ENCODE results near the gene NLRP6.
"Not testable (repeated sequence)": the region's sequence is repeated elsewhere in the genome, so short reads cannot be mapped to it uniquely, and the experiment has no call there.

NLRP6 gene

GRCh38 chr11:325796-326591 is 47.8 kb downstream of the NLRP6 start:
- ATAC-seq (peak; percentile 10), DNase-seq (no peak)

GRCh38 chr11:326592-326841 is 48.3 kb downstream of the NLRP6 start:
- DNase-seq (no peak), ATAC-seq (peak; percentile 0)

DNA sequence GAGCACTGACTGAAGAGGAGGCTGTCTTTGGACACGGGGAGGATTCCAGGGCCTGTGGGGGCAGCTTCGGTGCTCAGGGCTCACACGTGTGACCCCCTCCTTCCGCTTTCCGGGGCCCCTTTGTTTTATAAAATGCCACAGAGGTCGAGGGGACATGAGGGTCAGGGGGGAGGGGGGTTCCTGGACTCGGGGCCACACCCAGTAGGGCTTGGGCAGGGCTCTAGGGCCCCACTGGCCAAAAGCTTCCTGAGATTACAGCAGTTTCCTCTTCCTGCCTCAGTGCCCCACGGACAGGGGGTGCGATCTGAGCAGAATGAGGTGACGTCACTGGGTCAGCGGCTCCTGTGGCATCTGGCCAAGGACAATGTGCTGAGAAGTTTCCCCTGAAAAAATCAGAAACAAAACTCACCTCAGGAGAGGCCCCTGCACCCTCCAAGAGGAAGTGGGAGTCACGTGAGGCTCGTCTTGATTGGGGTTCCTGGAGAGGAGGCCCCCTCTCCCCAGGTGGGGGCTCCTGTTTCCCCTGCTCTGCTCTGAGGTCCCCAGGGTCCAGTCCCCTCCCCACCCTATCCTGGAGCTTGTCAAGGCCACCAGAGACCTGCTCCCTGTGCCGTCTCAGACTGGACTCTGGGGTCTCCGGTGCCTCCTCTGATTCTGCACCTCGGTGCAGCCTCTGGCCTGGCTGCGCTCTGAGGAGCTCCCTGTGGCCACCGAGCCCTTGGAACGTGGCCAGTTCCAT is 48.8 kb downstream of the NLRP6 start:
- DNase-seq = peak; percentile 82
- peak; percentile 63 for ATAC-seq

GRCh38 chr11:327581-327923 is 49.3 kb downstream of the NLRP6 start:
- ATAC-seq (no peak), DNase-seq (no peak)

DNA sequence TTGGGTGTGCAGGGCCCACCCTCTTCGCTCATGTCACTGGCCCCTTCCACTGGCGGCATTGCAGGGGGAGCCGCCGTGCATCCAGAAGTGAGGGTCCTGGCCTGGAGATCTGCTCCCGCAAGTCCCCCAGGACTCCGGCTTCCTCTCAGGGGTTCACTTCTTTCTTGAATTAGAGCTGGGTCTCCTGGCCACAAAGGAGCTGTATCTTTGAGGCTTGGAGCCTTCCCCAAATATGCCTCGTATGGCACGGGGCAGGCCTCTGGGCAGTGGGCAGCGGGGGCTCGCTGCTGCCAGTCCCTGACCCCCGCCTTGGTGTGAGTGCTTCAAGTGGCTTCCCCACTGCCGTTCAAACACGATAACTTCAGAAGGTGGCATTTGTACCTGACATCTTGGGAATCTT is 49.8 kb downstream of the NLRP6 start:
- no peak for DNase-seq
- no peak for ATAC-seq

DNA sequence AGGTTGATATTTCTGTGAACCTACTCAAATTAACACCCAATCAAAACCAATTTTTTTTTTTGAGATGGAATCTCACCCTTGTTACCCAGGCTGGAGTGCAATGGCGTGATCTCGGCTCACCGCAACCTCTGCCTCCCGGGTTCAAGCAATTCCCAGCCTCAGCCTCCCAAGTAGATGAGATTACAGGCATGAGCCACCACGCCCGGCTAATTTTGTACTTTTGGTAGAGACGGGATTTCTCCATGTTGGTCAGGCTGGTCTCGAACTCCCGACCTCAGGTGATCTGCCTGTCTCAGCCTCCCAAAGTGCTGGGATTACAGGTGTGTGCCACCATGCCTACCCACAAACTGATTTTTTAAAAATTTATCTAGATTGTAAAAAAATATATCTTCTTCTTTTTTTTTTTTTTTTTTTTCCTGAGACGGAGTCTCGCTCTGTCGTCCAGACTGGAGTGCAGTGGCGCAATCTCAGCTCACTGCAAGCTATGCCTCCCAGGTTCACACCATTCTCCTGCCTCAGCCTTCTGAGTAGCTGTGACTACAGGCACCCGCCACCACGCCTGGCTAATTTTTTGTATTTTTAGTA is 50.4 kb downstream of the NLRP6 start:
- not testable (repeated sequence) for ATAC-seq, DNase-seq

DNA sequence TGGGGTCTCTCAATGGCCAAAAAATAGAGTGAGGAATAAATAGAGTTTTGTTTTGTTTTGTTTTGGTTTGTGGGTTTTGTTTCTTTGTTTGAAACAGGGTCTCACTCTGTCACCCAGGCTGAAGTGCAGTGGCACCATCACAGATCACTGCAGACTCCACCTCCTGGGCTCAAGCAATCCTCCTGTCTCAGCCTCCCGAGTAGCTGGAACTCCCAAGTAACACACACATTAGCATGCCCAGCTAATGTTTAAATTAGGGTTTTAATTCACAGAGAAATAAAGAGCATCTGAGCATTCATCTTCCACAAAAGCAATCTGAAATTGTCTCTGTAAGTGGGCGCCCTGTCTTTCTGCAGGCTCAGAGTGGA is 51.7 kb downstream of the NLRP6 start:
- no peak for DNase-seq
- ATAC-seq = no peak

DNA sequence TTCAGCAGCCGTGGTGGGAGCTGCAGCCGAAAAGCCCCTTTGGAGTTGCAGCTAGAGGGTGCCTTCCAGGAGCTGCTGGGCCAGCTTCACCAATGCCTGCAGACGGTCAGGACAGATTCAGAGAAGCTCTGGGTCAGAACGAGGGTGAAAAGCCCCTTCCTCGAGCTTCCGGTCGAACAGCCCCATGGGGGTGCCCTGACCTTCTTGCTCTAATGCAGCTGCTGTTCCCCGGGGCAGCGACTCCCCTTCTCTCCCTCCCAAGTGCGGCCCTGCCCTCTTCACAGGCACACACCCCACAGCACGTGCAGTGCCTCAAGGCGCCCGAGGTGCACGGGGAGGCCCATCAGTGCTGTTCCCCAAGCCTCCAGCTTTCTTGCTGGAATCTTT is 52.1 kb downstream of the NLRP6 start:
- DNase-seq (no peak), ATAC-seq (no peak)

DNA sequence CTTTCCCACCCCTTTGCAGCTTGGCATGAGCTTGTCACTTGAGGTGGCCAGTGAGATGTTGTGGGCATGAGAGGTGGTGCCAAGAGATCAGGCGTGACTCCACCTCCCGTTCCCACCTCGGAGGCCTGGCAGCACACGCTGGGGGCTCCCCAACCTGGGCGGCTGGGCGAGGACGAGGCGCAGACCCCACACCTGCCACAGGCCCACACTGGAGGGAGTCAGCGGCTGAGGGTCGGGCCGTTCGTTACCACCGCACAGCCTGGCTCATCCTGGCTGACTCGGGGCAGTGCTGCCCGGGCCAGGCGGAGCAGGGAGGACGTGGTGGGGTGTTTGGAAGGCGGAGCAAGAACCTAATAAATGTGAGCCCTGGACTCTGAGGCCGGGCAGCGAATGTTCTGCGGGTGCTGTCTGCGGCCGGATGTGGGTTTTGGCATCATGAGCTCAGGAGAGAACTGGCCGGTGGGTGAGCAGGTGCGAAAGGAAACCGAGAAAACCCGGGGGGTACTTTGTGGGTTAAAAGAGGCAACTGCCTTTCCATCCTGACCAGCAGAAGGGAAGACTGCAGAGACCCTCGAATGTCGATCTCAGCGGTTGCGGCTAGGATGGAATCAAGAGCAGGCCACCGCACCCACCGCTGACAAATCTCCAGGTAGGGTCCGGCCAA is 52.6 kb downstream of the NLRP6 start:
- ATAC-seq (no peak), DNase-seq (peak; percentile 62)

DNA sequence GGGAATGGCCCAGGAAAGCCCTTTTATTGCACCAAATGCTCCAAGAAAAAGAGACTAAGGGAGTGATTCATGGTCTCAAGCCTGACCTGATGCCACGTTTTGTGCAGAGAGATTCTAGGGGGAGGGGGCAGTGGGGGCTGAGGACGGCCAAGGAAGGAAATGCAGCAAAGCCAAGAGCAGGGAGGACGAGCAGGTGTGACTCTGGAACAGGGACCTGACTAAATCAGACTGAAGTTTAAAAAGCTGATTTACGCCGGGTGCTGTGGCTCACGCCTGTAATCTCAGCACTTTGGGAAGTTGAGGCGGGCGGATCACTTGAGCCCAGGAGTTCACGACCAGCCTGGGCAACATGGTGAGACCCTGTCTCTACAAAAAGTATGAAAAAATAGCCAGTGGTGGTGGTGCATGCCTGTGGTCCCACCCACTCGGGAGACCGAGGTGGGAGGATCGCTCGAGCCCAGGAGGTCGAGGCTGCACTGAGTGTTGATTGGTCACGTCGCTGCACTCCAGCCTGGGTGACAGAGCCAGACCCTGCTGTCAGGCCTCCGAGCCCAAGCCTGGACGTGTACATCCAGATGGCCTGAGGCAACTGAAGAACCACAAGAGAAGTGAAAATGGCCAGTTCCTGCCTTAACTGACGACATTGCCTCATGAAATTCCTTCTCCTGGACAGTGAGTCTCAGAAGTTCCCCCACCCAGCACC is 53.3 kb downstream of the NLRP6 start:
- no peak for ATAC-seq

DNA sequence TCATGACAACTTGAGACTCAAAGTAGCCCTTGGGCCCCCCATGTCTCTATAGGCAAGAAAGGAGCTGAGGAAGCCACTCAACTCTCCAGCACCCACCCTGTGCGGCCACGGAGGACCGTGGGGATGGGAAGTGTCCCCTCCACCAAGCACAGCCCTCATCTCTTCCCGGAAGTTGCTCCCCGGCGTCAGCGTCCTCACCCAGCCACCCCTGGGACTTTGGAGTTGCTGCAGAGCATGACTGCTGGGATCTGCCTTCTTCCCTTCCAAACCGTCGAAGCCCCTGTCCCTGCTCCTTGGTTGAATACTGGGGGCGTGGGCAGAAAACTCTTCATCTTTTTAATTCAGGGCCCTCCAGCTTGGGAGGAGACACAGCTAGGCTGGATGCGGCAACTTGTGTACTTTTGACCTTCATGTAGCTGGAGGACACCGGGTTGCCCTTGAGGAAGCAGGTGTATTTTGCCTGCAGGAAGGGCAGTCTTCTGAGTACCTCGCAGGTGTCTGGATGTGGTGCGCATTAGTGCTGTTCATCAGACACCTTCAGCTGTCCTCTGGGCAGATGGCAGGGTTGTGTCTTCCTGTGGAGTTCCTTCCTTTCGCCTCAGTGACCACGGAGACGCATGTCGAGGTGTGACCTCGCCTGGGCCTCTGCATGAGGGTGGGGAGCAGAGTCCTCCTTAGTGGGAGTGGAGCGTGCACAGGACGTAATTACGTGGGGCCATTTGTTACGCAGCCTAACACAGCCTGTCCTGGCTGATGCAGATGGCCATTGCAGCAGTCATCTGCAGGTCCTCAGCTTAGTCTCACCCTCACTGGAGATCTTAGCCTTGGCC is 54.7 kb downstream of the NLRP6 start:
- no peak for DNase-seq
- ATAC-seq = no peak

More for the DNA sequence above, 53.3 kb downstream of the NLRP6 start:
- DNase-seq = no peak

- ATAC-seq, DNase-seq: not testable (repeated sequence)
Measured at GRCh38 chr11:333616-334263, 55.5 kb downstream of the NLRP6 start.

- ATAC-seq (no peak), DNase-seq (no peak)
Measured at GRCh38 chr11:334264-334994, 56.2 kb downstream of the NLRP6 start.

Measured in stimulated activated naive CD8-positive, alpha-beta T cell treated with anti-CD3 and anti-CD28 coated beads, Interleukin-15, Interleukin-2, amounts not matched to agents 100 U/mL and 50 U/mL, for 24 hours (primary cell).